GM18505 (cell line): ENCODE data around the gene CTDSPL.

ENCODE experiments used
- ATAC-seq: cut with Tn5 transposase; IDR thresholded peaks from one replicate; pipeline ENCODE4 v1.9.1; 2021; ENCODE audit not compliant: unreplicated experiment
- POLR2A ChIP-seq: IDR thresholded peaks from 4 replicates; pipeline ENCODE4 v1.6.1; 2011; ENCODE audit warnings: borderline replicate concordance; ENCODE audit not compliant: insufficient read depth, insufficient read length; ENCODE audit errors: extremely low read depth

Gene CTDSPL

DNA sequence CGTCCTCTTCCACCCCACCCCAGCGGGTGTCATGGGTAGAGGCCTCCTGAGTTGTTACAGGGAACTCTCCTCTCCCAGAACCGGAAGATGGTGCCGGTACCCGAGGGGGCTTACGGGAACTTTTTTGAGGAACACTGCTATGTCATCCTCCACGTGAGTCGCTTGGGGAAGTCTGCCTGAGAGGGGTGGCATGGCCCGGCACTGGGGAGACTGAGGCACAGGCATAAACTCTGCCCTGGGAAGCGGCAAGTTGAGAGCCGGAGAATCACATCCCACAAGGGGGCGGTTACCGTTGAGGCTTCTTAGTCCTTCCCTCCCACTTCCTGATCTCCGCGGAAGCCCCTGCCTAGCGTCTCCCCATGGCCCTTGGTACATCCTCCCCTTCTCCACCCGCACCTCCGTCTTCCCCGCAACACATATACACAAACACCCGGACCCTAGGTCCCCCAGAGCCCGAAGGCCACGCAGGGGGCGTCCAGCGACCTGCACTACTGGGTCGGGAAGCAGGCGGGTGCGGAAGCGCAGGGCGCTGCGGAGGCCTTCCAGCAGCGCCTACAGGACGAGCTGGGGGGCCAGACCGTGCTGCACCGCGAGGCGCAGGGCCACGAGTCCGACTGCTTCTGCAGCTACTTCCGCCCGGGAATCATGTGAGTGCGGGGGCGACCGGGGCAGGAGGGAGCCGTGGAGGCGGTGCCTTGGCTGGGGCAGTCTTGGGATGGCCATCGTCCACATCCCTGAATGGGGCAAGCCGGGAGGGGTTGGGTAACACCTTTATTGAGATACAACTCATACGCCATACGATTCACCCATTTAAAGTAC, 132.3 kb downstream of the CTDSPL start:
- peak; percentile 59 for ATAC-seq
- peak; percentile 92 for TF ChIP-seq POLR2A

DNA sequence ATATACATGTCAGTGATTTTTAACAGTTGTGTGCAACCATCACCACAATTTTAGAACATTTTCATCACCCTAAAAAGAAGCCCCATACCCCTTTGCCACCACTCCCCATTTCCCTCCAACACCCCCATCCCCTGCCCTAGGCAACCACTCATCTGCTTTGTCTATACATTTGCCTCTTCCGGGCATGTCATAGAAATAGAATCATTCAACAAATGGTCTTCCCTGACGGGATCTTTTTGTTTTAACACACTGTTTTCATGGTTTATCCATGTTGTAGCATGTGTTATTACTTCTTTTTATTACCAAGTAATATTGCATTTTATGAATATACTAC, 132.9 kb downstream of the CTDSPL start:
- no peak for TF ChIP-seq POLR2A
- ATAC-seq, result no peak

DNA sequence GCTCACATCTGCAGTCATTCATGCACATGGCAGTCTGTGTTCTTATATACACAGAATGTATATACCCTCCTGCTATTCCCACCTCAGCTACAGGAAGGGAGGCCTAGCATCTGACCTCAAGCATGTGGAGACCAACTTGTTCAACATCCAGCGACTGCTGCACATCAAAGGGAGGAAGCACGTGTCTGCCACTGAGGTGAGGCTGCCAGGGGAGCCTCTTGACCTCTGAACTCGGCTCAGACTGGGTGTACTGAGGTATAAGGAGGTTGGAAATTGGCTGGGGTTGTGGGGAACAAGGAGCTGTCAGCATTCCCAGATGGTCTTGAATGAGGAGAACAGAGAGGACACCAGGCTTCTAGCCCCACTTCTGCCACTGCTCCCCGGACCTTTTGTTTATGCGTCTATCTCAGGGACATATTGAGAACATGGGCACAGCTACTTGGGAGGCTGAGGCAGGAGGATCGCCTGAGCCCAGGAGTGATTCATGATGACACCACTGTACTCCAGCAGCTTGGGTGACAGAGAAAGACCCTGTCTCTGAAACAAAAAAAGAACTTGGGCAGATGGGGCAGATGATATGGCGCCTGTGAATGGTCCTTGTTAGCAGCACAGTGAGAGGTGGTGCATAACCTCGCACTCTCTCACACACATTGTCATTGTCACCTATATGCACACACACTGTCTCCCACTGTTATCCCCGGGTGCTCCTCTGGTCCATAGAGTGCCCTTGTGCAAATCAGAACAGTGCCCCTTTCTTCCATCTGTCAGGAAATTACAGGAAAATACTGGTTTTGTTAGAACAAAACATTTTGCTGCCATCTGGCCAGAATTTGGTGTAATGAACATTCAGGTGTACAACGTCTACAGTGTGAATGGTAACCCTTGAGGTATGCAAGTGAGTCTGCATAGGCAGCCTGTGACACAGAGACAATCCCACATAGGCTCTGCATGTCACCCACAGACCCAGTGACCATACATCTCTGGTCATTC, 134.3 kb downstream of the CTDSPL start:
- no peak for ATAC-seq
- TF ChIP-seq POLR2A, result no peak

DNA sequence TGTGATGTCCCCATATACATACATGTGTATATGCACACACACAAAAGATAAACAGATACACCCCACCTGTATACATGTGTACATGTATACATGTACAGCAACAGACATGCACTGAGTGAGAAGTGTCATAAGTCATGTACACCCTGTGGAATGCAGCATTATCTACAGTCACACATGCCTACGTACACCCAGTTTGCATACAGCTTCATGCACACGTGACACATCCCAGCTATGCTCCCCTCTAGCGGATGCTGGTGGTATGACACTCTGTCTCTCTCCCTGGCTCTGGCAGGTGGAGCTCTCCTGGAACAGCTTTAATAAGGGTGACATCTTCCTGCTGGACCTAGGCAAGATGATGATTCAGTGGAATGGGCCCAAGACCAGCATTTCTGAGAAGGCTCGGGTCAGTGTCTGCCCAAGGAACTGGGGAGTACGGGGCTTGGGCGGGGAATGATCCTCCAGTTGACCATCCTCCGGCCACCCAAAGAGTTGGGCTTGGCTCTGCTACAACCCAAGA, 135.2 kb downstream of the CTDSPL start:
- no peak for TF ChIP-seq POLR2A
- ATAC-seq, result peak; percentile 44

- TF ChIP-seq POLR2A, result no peak
- ATAC-seq, result no peak
Measured at GRCh38 chr3:37997342-37997741, 135.7 kb downstream of the CTDSPL start.

GRCh38 chr3:37997791-37998370, 136.2 kb downstream of the CTDSPL start:
- ATAC-seq, result no peak

GRCh38 chr3:37999836-38000235, 138.2 kb downstream of the CTDSPL start:
- ATAC-seq, result no peak
- TF ChIP-seq POLR2A, result no peak

More at GRCh38 chr3:37997791-37998370, 136.2 kb downstream of the CTDSPL start:
- TF ChIP-seq POLR2A, result no peak

GRCh38 chr3:38000242-38000916, 138.7 kb downstream of the CTDSPL start:
- TF ChIP-seq POLR2A, result no peak

DNA sequence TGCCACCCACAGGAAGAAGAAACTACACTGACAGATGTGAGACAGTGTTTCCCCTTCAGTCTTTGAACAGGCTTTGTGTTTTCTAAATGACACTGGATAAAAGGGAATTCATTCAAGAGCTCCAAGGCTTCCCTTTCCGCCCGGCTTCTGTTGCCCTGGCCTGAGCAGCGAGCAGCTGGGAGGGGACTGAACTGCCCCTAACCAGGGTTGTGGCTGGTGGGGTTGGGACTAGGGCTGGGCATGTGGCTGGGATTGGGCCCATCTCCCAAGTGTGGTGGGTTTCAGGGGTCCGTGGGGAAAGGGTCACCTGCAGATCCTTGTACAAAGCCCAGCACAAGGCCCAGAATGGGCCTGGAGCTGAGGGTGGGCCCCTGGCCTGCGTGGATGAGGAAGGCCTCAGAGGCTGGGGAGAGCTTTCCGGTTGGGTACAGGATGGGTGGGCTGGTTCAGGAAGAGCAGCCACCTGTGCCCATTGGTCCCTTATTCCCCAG, 139.3 kb downstream of the CTDSPL start:
- no peak for TF ChIP-seq POLR2A
- no peak for ATAC-seq

More at GRCh38 chr3:38000242-38000916, 138.7 kb downstream of the CTDSPL start:
- ATAC-seq, result no peak

DNA sequence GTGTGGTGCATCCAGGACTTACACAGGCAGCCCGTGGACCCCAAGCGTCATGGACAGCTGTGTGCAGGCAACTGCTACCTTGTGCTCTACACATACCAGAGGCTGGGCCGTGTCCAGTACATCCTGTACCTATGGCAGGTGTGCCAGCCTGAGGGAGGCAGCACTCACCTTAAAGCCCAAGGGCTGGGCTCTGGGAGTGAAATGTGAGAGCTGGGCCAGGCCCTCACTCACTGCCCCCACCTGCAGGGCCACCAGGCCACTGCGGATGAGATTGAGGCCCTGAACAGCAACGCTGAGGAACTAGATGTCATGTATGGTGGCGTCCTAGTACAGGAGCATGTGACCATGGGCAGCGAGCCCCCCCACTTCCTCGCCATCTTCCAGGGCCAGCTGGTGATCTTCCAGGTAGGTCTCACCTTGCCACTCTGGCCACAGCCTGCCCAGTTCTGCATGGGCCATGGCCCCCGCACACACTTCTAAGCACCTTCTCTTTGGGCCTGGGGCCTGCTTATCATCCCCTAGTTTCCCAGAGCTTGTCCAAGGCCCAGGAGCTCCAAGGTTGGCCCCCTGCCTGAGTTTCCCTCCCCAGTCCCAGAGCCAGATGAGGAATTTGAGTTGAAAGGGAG, 139.9 kb downstream of the CTDSPL start:
- TF ChIP-seq POLR2A, result no peak
- ATAC-seq, result no peak

DNA sequence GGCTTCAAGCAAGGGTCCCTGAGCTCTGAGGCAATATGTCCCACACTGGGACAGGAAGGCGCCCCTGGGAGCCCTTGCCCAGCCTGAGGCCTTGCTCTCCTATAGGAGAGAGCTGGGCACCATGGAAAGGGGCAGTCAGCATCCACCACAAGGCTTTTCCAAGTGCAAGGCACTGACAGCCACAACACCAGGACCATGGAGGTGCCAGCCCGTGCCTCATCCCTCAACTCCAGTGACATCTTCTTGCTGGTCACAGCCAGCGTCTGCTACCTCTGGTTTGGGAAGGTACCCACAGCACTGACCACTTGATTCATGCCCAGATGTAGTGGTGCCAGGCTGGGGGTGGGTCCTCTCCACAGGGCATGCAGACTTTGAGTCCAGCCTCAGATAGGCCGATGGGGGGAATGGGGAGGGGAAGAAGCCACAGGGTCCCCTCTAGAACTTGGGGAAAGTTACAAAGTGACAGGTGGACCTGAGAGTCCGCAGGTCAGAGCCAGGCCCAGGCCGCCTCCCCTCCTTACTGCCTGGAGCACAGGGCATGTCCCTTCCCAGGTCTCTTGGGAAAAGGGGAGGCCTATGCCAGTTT, 140.7 kb downstream of the CTDSPL start:
- no peak for TF ChIP-seq POLR2A
- ATAC-seq, result no peak

- TF ChIP-seq POLR2A, result no peak
- ATAC-seq, result no peak
Measured at GRCh38 chr3:38002940-38003339, 141.3 kb downstream of the CTDSPL start.
